HG03135 (cell line): ENCODE results near the gene FGD4.

ENCODE experiments used
- ATAC-seq: cut with Tn5 transposase; IDR thresholded peaks from one replicate; pipeline ENCODE4 v1.9.1; 2021; ENCODE audit warnings: mild to moderate bottlenecking, moderate library complexity; ENCODE audit not compliant: unreplicated experiment

FGD4 gene

DNA sequence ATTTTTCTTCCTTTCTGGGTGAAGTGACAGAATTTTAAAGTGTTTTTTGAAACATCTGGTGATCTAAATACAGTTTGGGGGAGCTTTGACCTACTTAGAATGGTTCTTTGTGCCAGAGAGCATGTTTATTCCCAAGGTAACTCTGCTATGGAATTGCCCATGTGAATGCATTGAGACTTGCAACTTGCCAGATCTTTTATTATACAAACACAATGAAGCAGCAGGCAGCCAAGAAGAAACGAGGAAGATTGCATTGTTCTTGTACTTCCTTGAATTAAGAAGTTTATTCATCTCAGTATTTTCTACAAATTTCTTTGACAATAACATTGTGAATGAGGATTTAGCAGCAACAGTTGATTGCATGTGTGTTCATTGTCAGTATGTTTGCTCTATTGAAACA lies 55.5 kb downstream of the FGD4 start:
- no peak for ATAC-seq

GRCh38 chr12:32455607-32456071 lies 56.3 kb downstream of the FGD4 start:
- no peak for ATAC-seq

GRCh38 chr12:32457251-32458025 lies 58.1 kb downstream of the FGD4 start:
- ATAC-seq = no peak

GRCh38 chr12:32460638-32461037 lies 61.3 kb downstream of the FGD4 start:
- no peak for ATAC-seq

DNA sequence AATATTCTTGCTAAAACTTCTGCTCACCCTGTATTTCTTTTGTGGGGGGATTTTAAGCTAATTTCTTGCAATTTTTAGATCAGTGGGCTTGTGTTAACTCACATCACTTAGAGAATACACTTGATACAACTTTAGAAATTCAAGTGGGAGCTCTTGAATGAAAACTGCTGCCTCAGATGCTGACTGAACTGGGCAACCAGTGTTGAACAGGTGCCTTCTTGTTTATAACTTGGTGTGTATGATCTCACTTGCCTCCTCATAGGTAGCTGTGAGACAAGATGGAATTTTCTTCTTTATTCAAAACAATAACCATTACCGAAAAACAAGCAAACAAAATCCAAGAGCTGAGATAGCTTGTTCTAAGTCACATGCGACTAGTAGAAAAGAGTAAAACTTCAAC lies 63.5 kb downstream of the FGD4 start:
- no peak for ATAC-seq

DNA sequence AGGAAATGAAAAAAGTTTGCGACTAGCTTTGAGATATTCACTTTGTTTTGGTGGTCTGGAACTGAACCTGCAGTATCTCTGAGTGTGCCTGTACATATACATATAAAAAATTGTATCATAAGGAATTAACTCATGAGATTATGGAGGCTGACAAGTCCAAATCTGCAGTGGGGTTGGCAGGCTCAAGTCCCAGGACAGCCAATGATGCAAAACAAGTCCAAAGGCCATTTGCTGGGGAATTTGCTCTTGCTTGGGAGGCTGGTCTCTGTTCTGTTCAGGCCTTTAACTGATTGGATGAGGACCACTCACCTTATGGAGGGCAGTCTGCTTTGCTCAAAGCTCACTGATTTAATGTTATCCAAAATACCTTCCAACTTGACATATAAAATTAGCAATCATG lies 66.8 kb downstream of the FGD4 start:
- ATAC-seq = no peak

GRCh38 chr12:32466986-32467711 lies 67.8 kb downstream of the FGD4 start:
- ATAC-seq = no peak

DNA sequence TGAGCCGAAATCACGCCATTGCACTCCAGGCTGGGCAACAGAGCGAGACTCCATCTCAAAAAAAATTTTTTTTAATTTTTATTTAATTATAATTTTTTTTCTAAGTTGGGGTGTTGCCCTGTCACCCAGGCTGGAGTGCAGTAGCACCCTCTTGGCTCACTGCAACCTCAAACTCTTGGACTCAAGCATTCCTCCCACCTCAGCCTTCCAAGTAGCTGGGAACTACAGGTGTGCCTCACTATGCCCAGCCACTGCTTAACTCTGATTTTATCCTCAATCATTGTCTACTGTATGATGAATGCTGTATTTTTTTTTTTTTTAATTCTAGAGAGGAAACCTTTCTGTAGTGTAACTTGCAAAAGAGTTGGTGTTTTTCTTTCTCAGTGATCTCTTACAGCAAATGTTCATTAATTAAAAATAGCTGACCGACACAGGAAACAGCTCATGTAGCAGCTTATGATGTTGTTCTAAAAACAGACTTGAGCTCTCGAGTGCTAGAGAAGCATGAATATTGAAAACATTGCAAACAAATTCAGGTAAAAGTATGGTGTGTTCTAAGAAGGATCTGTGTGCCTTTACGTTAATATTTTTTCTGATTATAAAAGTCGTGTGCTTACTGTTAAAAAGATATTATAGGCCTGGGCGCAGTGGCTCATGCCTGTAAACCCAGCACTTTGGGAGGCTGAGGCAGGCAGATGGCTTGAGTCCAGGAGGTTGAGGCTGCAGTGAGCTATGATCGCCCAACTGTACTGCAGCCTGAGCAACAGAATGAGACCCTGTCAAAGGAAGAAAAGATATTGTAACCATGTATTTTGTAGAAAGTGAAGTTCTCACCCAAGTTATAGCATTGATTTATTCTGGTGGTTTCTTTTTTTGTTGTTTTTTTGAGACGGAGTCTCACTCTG lies 68.9 kb downstream of the FGD4 start:
- ATAC-seq = no peak

- no peak for ATAC-seq
Observed at GRCh38 chr12:32470936-32471470, 71.6 kb downstream of the FGD4 start.

DNA sequence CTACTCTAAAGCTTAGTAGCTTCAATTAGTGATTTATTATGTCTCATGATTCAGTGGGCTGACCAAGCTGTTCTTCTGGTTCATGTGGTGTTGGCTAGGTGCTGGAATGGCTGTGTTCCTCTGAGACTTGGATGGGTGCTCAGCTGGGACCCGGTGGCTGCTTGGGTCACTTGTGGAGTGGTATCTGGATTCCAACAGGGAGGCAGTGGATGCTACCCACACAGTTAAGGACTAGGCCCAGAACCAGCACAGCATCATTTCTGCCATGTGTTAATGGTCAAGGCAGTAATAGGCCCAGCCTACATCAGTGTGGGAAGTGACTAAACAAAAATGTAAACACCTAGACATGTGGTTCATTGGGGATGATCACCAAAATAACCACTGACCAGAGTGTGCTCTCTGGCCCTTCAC lies 72.2 kb downstream of the FGD4 start:
- ATAC-seq = no peak

GRCh38 chr12:32475724-32476123 lies 76.4 kb downstream of the FGD4 start:
- no peak for ATAC-seq

GRCh38 chr12:32476446-32476845 lies 77.1 kb downstream of the FGD4 start:
- no peak for ATAC-seq

DNA sequence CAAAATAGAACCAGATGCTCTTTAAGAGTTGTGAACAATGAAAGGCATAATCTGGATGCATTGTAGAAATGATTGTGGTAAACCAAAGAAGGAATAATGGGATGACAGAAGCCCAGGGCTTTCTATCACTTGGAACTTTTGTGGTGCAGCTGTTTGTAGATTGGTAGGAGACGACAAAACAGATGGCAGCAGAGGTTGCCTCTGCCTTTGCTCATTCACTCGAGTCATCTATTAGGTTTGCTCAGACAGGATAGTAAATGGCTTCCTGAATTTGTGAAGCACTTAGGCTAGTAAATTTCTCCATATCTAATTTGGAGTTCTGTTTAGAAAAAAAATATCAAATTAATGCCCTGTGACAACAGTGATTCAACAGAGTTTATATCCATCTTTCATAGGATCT lies 78.4 kb downstream of the FGD4 start:
- no peak for ATAC-seq

DNA sequence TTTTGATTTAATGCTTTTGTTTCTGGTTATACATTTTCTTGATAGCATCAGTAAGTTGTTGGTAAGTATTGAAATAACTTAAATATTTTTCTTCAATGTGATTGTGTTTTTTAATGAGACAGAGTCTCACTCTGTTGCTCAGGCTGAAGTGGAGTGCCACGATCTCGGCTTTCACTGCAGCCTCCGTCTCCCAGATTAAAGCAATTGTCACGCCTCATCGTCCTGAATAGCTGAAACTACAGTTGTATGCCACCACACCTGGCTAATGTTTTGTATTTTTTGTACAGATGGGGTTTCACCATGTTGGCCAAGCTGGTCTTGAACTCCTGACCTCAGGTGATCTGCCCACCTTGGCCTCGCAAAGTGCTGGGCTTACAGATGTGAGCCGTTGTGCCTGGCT lies 78.8 kb downstream of the FGD4 start:
- ATAC-seq = no peak

DNA sequence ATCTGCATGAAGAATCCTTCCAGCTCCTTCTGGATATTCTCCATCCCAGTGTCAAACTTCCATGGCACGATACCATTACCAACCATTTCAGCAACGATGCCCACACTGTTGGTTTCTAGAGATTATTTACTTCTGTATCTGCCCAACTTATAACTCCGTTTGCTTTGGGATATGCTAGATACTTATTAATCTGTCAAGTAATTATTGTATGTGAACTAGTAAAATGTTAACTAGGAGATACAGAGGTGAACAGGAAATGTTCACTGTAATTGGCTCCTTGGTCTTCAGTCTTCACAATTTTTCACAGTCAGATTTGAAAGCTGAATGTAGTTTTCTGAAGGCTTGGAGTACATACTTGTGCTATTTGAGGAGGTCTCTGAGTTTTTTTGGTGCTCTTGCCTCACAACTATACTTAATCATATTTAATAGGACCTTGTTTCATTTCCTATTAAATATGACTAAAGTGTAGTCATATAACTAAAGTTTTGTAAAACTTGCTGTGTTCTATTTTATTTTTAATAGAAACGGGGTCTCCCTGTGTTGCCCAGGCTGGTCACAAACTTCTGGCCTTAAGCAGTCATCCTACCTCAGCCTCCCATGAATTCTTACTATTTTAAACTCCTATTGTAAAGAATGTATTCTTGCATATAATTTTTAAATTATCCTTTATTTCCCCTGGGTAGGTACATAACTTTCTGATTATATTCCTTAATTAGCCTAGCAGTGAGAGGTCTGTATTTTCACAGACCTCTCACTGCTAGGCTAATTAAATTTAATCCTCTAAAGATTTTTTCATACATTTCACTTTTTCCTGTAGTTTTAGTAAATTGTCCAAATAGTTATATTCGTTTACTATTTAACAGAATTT lies 79.7 kb downstream of the FGD4 start:
- no peak for ATAC-seq

DNA sequence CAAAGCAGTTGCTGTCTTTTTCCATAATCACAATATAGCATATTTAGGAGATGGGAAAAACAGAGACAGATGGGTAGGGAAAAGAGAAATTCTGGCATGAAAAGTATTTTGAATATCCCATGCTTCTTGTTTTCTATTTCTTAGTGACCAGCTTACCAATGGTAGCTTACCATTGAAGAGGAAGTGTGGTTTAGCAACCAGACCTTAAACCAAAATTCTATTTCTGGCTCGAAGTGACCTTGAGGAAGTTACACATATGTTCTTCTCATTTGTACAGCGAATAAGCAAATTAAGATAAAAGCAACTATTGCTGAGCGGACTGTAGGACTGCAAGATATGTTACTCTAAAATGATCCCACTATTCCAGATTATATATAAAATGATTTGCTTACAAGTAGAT lies 82.9 kb downstream of the FGD4 start:
- peak; percentile 72 for ATAC-seq

GRCh38 chr12:32483499-32483898 lies 84.1 kb downstream of the FGD4 start:
- ATAC-seq = no peak

- ATAC-seq = no peak
Observed at GRCh38 chr12:32483993-32484392, 84.6 kb downstream of the FGD4 start.

DNA sequence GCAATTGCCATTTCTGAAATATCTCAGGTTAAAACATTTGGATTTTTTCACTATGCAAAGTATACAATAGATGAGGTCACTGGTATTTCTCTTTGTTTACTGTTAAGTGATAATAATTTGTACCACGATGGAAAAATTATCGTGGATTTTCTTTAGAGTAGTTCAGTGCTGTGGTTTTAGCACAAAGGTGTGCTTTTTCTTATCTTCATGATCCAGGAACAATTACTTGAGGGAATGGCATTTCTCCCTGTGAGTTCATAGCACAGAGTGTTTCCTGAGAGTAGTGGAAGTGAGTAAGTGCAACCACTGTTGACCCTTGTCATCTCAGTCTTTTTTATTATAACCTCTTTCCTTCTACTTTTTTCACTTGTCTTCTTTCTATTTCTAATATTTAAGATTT lies 86.8 kb downstream of the FGD4 start:
- ATAC-seq = no peak

DNA sequence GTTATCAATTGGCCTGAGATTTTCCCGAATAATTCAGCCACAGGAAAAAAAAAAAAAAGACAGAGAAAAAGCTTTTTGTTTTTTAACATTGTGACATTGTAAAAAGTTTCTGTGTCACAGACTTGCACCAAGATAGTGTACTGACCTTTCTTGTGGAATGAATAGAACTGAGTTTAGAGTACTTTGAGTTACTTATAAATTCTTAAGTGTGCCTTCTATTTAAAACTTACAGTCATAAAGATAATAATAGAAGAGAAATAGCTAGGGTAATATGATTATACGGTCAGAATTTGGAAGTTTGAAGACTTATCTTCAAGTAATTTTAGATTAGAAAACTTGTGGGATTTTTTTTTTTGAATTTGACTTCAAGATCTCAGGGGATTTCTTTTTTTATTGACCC lies 88.8 kb downstream of the FGD4 start:
- ATAC-seq = no peak
